Measurements from ENCODE around the gene PPP2R3B.
"Not testable (repeated sequence)": the region's sequence is repeated elsewhere in the genome, so short reads cannot be mapped to it uniquely, and the experiment has no call there.

Gene PPP2R3B, protein sequence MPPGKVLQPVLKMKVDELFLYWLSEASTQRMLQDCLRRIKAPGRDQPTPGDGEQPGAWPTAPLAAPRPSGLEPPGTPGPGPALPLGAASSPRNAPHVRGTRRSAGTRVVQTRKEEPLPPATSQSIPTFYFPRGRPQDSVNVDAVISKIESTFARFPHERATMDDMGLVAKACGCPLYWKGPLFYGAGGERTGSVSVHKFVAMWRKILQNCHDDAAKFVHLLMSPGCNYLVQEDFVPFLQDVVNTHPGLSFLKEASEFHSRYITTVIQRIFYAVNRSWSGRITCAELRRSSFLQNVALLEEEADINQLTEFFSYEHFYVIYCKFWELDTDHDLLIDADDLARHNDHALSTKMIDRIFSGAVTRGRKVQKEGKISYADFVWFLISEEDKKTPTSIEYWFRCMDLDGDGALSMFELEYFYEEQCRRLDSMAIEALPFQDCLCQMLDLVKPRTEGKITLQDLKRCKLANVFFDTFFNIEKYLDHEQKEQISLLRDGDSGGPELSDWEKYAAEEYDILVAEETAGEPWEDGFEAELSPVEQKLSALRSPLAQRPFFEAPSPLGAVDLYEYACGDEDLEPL

DNA sequence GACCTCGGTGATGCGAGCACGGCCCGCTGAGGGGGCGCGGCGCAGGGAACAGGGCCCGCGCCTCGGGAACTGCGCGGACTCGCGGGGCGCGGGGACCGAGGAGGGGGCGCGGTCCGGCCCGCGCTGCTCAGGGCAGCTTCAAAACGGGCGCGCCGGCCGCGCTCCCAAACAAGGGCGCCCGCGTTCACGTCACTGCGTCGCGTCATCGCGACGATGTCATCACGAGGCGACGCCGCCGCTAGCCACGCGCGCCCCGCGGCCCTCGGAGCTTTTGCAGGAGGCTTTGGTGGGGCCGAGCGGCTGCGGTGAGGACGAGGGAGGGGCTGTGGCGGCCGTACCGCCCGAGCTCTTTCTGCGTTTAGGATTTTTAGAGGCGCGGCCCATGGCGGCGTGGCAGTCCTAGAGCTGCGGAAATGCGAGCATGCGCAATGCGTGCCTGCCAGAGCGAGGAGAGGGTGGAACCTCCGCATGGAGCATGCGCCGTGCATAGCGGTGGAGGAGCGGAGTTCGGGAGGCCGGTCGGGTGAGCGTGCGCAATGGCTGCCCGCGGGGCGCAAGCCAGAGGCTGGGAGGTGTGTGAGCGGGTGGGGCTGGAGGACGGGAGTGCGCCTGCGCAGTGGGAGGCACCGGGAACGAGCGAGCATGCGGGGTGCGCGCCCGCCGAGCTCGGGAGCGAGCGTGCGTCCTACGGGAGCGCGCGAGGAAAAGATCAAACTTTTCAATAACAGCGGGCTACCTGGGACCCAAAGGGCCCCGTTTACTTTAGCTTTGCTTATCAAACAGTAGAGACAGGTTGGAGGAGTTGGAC is at the start of gene PPP2R3B:
TSS of gene PPP2R3B (minus strand) at position 140 of the 808 bp plus-strand sequence. CDS start 216 bp downstream, outside the sequence.
- DNase-seq (ENCODE audit: low spot score) = peak; percentile 99

GRCh38 chrX:435536-436122 is 48.9 kb upstream of the PPP2R3B start:
- DNase-seq (ENCODE audit: low spot score) = no peak

DNA sequence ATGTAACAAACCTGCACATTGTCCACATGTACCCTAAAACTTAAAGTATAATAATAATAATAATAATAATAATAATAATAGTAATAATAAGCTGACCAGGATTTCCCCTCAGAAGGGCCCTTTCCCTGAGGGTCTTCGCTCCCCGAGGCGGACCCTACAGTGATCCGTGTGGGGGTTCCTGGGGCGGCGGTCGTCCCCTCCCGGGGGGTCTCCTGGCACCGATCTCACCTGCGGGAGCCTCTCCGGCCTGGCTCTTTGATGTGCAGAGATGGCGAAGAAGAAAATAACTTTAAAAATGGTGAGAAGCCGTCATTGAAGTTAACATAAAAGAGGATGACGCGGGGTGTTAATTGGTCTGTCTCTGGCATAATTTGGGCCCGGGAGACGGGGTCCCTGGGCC is 48.2 kb upstream of the PPP2R3B start:
- DNase-seq (ENCODE audit: low spot score) = no peak

DNA sequence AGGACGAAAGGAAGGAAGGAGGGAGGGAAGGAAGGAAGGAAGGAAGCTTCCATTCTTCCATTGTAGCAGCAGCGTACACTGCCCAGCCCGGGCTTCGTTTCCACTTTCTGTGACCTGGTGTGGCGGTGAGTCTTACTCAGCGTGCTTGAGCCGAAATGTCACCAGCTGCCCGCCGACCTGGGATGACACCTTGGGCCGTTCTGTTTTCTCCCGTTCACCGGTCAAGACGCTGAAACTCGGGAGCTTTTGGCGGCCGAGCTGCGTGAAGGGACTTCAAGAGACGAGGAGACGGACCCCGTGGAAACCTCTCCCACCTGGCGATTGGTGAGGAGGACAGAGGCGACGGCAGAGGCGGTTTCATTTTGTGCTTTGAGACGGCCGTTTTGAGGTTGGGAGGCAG is 47.1 kb upstream of the PPP2R3B start:
- no peak for DNase-seq (ENCODE audit: low spot score)

DNA sequence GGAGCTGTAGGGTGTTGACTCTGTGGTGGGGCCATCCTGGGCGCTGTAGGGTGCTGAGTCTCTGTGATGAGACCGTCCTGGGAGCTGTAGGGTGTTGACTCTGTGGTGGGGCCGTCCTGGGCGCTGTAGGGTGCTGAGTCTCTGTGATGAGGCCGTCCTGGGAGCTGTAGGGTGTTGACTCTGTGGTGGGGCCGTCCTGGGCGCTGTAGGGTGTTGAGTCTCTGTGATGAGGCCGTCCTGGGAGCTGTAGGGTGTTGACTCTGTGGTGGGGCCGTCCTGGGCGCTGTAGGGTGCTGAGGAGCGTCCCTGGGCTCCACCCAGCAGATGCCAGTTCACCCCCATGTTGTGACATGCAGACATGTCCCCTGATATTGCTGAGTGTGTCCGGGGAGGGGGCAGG is 46.0 kb upstream of the PPP2R3B start:
- DNase-seq (ENCODE audit: low spot score) = not testable (repeated sequence)

DNA sequence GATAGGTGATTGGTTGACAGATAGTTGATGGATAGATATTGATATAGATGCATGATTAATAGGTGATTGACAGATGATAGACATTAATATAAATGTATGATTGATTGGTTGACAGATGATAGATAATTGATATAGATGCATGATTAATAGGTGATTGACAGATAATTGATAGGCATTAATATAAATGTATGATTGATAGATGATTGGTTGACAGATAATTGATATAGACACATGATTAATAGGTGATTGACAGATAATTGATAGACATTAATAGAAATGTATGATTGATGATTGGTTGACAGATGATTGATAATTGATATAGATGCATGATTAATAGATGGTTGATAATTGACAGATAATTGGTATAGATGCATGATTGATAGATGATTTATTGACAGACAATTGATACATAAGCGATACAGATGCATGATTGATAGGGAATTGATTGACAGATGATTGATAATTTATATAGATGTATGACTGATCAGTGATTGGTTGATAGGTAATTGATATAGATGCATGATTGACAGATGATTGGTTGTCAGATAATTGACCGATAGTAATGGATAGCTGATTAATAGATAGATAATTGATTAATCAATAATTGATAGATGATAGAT is 44.9 kb upstream of the PPP2R3B start:
- no peak for DNase-seq (ENCODE audit: low spot score)

DNA sequence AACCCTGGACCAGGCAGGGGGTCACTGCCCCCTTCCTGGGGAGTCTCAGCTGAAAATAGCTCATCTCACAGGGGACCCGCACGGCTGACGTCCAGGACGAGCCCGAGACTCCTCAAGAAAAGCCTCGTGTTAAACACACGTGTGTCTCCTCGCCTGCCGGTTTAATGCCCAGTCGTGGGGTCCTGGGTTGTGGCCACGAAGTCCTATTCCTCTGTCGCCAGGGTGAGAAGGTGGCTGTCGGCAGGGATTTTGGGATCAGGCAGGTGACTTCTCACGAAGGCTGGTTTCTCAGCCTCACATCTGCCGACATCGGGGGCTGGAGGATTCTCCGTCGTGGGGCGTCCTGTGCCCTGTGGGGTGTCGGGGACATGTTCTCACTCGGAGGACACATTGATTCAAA is 44.3 kb upstream of the PPP2R3B start:
- no peak for DNase-seq (ENCODE audit: low spot score)

DNA sequence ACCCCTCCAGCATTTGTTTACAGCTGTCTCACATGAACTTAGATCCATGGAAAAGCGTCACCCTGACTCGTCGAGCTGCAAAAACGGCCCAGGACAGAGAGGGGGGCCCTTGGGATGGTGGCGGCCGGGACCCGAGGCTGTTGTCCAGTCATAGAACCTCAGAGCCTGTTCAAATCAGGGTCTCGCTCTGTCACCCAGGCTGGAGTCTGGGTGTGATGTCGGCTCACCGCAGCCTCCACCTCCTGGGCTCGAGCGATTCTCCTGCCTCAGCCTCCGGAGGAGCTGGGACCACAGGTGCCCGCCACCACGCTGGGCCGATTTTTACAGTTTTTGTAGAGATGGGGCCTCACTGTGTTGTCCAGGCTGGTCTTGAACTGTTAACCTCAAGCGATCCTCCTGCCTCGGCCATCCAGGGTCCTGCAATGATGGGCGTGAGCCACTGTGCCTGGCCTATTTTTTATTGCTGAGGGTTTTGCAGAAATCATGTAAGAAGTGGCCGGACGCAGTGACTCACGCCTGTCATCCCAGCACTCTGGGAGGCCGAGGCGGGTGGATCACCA is 42.6 kb upstream of the PPP2R3B start:
- DNase-seq (ENCODE audit: low spot score) = no peak

DNA sequence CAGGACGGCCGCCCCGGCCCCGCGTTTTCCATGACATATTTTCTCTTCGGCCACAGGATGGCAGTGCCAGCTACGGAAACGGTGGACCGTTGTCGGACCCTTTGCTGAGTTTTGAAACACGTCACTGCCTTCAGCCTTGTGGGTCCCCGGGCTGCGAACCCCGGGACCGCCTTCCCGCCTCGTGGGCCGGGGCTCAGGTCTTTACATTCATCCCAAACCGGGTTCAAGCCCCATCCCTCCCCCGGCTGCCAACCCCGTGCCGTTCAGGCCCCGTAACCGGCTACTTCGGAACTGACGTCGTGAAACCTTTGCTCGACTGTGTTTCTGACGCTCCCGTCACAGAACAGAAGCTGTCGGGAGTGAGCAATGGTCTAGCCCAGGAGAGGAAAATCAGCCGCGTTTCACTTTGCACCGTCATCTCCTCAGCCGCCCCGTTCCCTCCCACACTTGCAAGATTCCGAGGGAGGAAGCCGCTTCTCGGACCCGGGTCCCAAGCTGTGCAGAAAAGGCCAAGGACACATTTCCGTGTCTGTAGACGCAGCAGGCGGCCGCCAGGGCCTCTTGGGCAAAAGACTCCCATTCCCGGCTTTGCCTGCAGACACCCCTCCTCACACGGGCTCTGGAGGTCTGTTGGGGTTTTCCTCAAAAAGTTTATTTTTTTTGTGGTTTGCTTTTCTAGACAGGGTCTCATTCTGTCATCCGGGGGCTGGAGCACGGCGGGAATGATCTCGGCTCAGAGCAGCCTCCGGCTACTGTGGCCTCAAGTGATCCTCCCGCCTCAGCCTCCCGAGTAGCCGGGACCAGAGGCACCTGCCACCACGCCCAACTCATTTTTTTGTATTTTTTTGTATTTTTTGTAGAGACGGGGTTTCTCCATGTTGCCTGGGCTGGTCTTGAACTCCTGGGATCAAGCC is 41.4 kb upstream of the PPP2R3B start:
- DNase-seq (ENCODE audit: low spot score) = no peak

GRCh38 chrX:426881-427280 is 40.2 kb upstream of the PPP2R3B start:
- DNase-seq (ENCODE audit: low spot score) = no peak

DNA sequence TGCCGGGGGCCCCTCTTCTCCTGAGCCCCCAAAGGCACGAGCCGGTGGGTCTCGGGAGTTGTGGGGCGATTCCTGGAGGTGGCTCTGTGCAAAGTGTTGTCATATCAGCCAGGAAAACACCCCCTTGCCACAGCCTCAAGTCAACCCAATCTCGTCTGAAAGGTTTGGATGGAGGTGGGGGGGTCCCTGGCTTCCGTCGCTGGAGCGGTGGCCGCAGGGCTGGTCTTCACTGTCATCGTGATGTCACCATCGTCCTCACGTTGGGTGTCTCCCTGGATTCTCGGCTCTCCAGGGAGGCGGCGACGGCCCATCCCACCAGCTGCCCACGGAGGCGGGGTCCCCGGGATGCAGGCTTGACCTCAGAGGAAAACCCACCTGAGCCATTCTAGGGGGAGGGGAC is 38.3 kb upstream of the PPP2R3B start:
- DNase-seq (ENCODE audit: low spot score) = no peak

DNA sequence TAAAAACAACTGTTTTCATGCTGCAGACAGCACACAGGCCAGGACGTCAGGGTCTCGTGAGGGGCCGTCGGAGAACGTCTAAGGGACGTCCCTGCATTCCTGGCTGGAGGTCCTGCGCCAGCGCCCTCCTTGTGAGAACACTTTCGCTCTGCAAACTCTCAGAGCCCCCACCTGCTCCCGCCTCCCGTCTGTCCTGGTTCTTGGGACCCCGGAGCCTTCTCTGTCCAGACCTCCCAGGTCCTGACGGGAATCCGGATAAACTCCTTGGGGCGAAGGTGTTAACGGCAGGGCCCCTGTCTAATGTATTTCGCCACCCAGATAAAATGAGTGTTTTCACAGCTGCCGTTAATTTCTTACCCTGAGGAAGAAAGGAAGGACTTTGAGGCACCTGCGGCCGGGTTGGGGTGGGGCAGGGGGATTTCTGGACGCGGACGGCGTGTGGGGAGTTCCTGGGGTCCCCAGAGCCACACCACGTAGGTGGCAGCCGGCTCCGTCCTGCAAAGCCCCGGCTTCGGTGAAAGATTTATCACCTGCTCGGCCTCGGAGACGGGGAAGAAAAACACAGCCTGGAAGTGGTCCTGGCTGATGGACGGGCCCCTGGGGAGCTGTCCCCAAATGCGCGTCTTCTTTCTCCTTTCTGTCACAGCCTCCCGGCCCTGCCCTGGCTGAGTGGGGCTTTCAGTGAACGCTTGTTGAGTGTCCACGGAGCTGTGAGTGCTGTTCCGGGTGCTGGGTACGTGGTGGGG is 35.1 kb upstream of the PPP2R3B start:
- DNase-seq (ENCODE audit: low spot score) = no peak

DNA sequence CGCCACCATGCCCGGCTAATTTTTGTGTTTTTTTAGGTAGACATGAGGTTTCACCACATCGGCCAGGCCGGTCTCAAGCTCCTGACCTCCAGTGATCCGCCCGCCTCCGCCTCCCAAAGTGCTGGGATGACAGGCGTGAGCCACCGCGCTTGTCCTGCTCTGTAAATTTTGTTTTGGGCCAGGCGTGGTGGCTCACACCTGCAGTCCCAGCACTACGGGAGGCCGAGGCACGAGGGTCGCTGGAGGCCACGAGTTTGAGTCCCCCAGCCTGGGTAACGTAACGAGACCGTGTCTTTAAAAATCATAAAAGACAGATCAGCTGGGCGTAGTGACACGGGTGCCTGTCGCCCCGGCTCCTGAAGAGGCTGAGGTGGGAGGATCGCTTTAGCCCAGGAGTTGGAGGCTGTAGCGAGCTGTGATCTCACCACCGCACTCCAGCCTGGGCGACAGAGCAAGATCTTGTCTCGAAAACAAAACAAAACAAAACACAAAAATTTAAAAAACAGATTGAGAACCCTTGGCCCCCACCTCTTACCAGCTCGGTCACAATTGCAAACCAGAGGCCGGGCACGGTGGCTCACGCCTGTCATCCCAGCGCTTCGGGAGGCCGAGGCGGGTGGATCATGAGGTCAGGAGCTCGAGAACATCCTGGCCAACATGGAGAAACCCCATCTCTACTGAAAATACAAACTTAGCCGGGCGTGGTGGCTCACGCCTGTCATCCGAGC is 34.0 kb upstream of the PPP2R3B start:
- DNase-seq (ENCODE audit: low spot score) = no peak

DNA sequence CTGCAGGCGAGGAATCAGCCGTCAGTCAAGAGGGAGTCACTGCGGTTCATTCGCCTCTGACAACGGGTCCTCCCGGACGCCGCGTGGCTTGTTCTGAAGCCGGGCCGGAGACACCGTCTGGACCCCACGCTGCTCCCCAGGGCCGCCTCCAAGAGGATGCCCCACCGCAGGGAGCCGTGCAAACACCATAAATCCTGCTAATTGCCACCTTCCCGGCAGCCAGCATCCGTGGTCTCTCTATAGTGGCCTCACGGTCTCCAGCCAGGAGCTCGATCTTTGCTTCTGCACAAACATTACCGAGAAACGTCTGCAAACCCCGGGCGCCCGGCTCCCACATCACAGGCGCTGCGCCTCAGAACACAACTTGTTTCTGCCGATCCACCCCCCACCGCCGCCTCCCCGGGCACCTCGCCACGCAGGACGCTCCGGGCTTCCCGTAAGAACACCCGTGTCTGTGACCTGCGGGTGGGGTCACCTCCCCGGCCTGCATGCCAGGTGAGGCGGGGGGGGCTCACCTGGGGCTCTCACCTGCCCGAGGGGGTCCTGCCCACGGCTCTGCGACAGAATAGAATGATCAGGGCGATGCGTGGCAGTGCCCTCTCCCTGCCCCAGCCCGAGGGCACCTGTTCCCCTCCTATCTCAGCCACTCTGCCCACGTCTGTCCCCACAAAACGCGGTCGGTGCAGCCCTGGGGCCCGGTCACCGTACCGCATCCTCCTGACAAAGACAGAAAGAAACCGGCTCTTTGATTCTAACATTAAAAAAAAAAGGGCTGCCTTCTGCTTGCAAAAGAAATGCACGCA is 32.4 kb upstream of the PPP2R3B start:
- no peak for DNase-seq (ENCODE audit: low spot score)

DNA sequence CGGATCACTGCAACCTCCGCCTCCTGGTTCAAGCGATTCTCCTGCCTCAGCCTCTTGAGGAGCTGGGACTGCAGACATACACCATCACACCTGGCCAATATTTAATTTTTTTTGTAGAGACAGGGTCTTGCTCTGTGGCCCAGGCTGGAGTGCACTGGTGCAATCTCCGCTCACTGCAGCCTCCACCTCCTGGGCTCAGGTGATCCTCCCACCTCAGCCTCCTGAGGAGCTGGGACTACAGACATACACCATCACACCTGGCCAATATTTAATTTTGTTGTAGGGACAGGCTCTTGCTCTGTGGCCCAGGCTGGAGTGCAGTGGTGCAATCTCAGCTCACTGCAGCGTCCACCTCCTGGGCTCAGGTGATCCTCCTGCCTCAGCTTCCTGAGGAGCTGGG is 28.8 kb upstream of the PPP2R3B start:
- DNase-seq (ENCODE audit: low spot score) = not testable (repeated sequence)

DNA sequence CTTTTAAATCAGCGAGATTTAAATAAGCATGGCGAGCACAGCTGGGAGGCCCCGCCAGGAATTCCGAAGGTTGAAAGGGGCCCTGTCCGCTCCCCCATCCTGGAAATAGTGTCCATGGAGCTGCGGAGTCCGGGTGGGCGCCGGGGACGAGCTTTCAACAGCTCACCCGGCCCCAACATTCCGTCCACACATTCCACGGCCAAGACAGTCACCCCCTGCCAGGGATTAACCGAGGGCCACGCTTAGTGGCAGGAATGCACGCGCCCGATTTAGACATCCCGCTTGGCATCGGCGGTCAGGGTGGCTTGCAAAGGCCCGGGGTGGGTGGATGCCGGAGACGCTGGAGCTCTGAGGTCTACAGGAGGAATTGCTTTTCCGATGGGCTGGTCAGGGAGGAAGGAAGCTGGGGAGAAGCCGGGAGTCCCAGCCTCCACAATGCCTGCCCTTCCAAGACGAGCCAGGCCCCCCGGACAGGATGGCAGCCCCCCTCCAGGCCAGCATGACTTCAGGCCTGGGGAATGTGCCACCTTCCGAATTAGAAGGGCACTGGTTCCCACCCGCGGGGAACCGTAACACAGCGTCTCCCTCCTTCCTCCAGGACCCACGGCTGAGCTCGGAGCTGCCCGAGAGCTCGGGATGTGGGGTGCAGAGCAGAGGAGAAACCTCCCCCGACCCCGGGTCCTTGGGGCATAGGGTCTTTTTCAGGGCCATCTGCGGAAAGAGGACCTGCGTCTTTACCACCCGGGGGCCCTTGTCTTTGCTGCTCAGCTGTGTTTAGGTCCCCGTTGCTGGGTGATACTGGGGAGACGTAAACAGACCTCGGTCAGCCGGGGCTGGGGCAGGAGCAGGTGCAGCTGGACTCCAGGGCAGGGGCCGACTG is 26.9 kb upstream of the PPP2R3B start:
- no peak for DNase-seq (ENCODE audit: low spot score)

DNA sequence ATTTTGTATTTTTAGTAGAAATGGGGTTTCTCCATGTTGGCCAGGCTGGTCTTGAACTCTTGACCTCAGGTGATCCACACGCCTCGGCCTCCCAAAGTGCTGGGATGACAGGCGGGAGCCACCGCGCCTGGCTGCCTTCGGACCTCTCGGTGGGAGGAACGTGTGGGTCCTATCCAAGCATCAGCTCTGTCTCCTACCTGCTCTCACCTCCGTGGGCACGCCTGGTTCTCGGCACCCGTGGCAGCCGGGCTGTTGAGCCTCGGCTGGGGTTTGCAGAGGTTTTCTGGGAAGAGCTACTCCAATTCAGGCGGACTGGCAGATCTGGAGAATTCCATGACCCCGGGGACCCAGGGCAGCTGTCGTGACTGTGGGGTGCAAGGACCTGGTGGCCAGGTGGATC is 23.6 kb upstream of the PPP2R3B start:
- DNase-seq (ENCODE audit: low spot score) = no peak

All from CD4-positive, alpha-beta T cell treated with Interleukin-15 for 4 hours (primary cell).